Stromal cell of bone marrow (primary cell): ENCODE results near the gene CTSO.

Source experiments
- DNase-seq: peaks from one replicate; pipeline ENCODE4 v3.0.0-alpha.2; 2012; ENCODE audit warnings: low read depth

The CTSO gene, protein sequence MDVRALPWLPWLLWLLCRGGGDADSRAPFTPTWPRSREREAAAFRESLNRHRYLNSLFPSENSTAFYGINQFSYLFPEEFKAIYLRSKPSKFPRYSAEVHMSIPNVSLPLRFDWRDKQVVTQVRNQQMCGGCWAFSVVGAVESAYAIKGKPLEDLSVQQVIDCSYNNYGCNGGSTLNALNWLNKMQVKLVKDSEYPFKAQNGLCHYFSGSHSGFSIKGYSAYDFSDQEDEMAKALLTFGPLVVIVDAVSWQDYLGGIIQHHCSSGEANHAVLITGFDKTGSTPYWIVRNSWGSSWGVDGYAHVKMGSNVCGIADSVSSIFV

DNA sequence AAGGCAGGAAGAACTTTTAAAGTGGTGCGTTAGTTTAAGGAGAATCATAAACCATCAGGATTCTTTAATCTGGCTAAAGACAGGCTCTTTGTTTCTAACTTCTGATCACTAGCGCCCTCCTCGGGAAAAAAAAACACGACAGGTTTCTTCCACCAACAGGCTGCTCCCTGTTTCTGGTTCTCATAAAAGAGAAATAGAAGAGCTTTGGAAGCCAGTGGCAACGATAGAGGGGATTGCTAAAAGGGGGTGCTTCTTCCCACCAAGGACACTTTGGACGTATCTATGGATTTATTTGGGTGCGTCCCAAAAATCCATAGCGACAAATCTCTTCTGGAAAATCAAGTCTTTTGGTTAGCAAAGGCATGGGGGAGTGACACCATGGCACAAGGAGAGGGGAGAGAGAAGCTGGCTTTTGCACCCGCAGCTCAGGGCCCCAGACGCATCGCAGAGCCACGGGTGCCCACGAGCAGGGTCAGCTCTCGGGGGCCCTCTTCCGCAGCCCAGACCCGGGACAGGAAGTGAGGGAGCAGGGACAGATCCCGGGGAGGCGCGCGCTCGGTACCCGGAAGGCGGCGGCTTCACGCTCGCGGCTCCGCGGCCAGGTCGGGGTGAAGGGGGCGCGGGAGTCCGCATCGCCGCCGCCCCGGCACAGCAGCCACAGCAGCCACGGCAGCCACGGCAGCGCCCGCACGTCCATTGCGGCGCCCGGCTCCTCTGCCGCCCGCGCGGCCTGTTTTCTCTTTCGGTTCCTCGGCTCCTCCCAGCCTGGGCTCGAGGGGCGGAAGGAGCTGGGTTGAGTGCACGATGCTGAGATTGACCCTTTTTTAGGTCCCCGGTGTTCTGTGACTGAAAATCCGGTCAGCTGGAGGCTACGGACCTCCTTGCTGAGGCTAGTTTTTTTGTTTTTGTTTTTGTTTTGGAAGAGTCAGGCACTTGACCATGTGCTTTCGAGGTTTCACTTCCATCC lies at the start of gene CTSO:
TSS of gene CTSO (minus strand) at position 716 of the 967 bp plus-strand sequence. CDS start at position 697, 19 bp downstream.
- DNase-seq: peak; percentile 82

DNA sequence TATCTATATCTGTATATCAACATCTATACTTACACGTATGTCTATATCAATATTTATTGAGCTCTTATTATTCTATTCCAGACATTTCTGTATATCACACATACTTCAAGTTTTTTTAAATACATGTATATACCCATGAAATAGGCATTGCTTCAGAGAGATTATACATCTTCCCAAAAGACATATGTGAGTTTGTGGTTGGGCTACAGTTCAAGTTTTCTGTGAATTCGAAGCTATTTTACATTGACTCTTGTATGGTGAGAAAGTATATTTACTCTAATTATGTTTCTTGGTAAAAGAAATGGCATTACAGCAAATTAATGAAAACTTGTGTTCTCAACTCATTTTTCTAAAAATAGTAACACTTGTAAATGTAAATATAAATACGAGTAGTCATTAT lies 46.8 kb upstream of the CTSO start:
- no peak for DNase-seq

DNA sequence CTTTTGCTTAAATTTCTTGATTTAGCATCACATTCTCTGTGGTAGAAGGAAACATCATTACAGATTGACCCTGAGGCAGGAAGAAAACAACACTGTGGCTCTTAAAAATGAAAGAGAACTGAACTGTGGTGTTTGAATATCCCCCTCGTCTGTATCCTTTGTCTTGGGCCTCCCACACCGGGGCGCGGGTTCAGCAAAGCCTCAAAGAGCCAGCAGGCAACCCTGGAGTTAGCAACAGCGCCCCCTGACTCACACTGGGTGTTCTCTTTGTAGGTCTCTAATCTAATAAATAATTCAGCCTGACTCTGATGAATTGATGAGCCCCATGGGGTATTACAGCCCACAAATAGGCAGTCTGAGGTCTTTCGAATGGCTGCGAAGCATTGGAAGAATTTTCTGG lies 46.1 kb upstream of the CTSO start:
- peak; percentile 12 for DNase-seq

DNA sequence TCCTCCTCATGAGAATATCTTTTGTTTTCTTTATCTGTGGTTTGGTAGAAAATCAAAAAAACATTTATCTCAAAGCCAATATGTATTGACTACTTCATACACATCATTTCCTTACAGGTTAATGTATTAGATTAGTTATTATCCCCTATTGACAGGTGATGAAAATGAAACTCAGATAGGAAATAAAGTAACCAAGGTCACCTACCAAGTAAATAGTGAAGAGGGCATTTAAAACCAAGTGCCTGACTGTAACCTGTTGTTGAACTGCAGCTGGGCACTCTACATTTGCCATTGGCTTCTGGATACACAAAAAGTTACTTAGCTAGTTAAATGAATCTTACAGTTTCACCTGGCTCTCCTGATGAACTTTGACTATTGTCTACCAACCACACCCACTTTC lies 41.4 kb upstream of the CTSO start:
- no peak for DNase-seq

DNA sequence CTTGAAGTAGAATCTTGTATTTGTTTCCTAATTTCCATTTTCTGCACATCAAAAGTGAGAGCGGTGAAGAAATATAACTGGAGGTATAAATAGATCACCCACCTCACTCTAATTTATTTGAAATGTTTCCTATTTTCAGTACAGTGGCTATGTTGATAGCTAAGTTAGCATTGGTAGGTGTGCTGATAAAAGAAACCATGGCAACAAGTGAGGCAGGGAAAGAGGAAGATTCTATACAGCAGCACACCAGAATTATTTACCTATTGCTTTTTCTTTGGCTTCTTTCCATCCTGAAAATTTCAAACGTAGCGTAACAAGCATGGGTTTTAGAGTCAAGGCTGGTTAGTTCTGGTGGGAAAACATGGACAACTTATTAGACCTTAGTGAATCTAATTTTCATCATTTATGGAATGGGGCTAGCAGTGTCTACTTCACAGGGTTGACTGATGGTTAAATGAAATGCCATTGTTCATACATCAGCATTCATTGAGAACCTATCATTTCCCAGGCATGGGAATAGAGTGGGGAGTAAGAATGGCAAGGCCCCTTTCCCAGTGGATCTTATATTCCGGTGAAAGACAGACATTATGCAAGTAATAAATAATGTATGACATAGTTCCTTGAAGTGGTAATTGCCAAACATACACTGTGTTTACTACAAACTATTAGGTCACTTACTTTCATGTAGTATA lies 30.6 kb upstream of the CTSO start:
- no peak for DNase-seq

DNA sequence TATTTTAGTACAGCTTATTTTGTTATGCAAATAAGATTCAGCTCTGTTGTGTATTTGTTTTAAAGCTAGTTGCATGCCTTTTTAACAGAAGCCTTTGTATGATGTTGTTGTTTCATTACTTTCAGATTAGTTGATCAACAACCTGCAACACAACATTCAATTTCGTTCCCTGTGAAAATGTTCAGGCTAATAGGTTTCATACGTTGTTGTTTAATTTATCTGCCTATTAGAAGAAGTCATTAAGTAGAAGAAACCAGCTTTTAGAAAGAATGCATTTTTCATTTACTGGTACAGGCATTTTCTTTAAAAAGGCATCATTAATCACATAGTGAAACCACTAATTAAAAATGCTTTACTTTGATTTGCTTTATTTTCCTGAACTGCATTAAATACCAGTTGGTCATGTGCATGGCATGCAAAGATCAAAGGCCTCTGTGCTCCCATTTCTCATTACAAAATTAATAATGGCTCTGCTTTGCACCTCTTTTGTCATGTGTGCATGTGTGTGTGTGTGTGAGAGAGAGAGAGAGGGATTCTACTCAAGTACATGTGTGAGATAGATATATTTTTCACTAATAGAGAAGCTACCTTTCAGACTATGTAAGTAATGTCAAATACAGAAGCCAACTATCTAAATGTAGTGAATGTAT lies 29.2 kb upstream of the CTSO start:
- DNase-seq: no peak

DNA sequence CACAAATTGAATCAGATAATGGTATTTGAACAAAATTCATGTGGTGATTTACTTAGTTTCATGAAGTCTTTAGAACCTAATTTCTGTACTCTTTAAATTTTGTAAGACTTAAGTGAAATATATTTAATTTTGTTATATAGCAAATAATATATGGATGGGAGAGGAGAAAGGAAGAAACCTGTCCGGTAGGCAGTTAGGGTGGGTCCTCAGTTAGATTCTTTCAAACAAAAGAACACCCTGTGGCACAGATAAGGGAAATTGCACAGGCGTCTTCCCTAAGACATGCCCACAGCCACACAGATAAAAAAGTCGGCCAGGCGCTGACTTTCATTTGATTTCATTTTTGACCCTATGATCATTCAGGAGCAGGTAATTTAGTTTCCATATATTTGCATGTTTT lies 25.1 kb upstream of the CTSO start:
- DNase-seq: no peak

DNA sequence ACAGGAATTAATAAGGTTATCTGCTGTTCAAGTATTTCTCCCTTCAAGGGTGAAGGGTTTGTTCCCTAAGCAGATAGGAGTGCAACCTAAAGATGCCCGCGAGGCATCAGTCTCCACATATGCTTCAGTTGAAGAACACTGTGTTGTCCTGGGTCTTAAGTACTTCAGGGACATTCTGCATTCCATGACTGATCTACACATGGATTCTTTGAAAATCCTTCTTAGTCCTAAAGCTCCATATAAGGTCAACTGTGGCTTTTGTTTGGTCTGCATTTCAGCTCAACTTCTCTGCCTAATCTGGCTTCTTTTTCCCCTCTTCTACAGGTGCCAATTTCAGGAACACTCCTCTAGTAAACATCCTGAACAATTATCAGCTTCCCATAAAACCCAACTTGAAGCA lies 21.8 kb upstream of the CTSO start:
- DNase-seq: no peak

DNA sequence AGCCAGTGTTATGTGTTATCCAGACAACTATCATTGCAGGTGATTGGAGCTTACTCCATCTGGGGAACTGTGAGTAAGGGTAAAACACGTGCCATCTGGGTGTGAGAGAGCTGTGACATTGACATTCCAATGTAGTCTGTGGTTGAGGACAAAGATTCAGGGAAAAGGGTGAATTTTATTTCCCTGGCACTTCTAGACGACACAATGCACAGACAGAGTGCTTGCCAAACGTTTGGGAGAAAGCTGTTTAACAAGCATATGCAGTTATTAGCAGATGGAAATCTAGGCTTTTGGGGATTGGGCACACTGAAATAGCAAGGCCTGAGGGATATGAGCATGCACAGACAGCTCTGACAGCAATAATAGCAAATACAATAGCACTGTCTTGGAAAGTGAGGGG lies 21.3 kb upstream of the CTSO start:
- no peak for DNase-seq

DNA sequence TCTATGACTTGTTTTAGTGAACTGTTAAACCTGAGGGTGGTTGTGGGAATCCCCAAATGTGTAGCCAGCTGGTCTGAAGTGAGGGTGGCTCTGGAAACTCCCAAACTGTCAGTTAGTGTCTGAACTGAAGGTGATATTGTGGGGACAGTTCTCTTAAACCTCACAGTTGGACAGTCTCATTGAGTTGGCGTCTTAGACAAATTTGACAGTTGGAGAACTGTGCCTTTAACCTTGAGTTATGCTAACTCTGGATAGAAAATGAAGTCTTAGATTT lies 20.7 kb upstream of the CTSO start:
- no peak for DNase-seq

DNA sequence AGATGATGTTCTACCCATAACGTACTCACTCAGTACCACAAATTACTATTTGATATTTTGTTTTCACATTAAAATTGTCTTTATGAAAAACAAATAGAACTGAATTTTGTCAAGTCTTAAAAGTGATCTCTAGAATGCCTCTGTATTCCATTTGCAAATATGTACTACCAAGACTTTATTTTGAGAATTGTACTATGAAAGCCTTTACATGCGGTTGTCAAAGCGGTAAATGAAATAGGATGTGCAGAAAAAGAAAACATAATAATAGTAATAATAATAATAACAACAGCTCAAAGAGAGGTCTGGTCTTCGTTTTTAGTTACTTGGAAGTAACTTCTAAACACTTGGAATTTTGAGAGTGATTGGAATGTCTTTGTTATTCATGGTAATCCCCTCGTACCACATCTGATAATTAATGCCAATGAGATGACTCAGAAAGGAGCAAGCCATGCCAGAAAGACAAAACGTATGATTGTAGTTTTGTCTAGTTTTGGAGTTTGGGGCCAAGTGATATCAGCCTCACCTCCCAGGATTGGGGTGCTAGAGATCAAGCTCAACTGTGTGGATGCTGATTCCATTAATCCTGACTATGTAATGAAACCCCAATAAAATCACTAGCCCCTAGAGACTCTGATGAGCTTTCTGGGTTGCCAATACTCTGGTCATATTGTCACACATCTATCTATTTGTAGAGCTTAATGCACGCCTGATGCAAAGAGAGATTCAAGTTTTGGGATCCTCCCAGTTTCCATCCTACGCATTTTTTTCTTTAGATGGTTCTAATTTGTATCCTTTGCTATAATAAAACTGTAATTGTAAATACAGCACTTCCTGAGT lies 20.2 kb upstream of the CTSO start:
- no peak for DNase-seq

DNA sequence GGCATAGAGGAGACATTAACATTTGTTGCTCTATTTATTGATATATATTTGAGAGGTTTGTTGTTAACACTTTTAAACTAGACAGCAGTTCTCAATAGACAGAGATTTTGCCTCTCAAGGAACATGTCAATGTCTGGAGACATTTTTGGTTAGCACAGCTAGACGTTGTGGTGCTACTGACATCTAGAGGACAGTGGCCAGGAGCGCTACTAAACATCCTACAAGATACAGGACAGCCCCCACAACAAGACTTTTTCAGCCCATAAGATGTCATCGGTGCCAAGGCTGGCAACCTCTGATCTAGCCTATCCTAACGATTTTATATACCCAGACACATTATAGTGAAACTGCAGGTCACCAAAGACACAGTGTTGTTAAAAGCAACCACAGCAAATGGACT lies 18.4 kb upstream of the CTSO start:
- DNase-seq: peak; percentile 41

DNA sequence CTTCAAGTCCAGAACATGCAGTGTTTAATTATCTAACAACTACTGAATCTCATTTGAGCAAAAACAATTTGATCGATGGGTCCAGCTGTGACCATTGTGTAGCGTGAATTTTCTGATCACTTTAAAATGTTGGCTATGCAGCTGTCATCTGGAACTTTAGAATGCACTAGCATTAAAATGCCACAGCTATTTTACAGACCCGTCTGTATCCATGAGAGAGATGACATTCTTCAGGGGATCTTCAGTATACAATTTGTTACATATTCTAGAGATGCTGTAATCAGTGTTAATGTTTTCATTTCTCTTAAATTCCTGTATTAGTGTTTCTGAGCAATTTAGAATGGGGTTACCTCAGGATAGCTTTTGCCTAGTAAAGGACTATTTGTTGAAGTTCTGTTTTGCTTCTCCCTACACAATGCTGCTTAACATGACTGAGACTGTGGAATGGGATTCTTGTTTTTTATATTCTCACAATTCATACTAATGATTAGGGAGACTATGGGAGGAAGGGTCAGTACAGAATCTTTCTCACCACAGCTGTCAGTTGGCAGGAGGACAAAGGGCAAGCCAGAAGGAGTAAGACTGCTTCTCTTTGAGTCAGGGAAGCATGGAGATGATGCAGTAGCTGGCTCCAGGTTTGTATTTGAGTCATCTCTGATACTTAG lies 13.2 kb upstream of the CTSO start:
- peak; percentile 49 for DNase-seq

DNA sequence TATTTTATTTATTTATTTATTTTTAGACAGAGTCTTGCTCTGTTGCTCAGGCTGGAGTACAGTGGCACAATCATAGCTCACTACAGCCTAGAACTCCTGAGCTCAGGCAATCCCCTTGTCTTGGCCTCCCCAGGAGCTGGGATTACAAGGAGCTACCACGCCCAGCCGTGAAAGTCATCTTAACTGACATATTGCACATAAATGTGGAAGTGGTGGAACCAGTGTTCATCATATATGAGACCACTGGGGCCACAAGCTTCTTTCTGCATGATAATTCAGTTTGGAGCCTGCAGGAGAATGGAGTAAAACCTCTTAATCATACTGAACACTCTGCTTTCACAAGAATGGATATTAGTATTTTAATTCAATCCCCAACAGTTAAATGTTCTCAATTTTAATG lies 12.5 kb upstream of the CTSO start:
- DNase-seq: no peak

DNA sequence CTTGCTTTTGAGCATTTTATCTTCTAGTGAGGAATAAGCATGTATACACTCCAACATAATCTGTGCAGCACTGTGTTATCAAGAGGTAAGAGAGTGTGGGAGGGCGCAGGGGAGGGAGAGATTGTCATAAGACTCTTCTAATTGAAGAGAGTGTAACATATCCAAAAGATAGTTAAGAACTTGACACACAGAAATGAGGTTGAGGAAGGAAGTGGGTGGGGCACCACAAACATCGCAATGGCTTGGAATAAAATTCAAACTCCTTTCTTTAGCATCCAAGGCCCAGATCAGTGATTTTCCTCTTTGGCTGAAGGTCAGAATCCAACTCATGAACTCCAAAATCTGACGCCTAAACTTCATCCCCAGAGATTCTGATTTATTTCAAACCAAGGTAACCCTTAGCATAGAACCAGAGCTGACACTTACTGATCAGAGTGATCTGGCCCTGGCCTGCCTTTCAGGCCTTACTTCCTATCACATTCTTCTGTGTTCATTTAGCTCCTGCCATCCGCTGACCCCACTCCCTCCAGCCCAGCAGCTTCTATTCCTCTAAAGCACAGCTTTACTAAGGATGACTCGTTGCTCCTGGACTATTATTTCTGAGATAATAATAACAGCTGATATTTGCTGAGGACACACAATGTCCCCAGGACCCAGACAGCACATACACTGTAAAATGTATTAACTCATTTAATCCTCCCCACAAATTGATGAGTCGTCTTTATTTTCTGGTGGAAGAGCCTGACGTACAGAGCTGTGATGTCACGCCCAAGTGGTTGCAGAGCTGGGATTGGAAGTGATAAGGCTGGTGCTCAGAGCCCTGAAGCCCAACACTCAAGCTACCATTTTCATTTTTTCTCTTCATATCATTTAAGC lies 10.6 kb upstream of the CTSO start:
- peak; percentile 32 for DNase-seq

DNA sequence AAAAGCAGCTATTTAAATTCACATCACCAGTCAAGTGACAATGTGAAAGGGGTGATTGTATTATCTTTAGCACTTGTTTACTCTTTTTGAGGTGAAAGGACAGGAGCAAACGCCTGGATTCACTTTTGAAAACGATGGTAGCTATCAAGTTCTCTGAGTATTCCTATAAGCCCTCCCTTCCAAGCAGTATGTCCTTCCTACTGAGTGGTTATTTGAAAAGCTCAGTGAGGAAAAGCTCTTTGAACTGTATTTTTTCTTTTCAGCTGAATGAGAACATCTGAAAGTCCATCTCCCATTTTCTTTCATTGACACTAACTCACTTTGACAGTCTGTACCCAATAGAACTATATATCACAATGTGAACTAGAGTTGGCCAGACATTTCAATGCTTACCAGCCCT lies 9.1 kb upstream of the CTSO start:
- no peak for DNase-seq

DNA sequence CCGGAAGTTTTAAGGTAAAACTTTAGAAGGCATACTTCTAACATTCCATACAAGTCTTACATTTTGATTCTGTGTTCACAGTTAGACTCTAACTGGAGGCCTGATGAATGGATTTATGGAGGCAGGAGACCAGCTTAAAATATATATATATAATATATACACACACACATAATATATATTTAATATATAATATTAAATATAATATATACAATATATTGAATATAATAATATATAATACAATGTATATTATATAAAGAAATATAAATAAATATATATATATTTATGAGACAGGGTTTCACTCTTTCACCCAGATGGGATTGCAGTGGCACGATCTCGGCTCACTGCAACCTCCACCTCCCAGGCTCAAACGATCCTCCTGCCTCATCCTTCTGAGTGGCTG lies 7.9 kb upstream of the CTSO start:
- no peak for DNase-seq

DNA sequence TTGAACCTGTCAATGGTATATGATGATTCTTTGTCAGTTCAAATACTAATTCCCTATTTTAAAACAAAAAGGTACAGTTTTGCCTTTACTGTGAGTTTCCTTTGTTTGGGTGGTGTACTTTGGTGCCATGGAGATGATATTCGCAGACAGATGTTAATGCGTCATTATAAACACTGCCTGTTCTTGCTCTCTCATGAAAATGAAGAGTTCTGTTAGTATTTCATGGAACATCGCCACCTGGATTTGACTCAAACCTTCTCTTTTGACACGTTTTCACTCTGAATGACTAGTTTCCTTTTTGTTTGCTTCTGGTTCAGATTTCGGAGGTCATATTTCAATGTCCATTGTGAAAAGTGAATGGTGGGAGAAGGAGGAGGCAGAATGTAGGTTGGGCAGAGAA lies 6.9 kb upstream of the CTSO start:
- DNase-seq: peak; percentile 70

DNA sequence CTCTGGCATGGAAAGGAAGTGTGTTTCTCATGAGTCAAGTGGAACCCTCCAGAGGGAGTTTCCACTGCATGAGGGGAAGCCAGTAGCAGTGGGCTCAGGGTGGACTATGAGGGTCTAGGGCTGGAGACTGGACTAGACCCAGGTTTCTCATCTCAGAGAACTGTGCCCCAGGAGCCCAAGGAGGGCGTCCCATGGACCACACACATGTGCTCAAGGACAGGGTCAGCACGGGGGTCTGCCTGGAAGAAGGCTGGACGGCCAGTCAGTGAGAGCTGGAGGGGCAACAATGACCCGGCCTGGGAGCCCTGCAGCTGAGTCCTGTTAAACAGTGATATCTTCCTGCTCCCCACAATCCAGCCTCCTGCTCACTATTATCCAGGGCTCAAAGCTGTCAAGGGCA lies 5.8 kb upstream of the CTSO start:
- DNase-seq: no peak

DNA sequence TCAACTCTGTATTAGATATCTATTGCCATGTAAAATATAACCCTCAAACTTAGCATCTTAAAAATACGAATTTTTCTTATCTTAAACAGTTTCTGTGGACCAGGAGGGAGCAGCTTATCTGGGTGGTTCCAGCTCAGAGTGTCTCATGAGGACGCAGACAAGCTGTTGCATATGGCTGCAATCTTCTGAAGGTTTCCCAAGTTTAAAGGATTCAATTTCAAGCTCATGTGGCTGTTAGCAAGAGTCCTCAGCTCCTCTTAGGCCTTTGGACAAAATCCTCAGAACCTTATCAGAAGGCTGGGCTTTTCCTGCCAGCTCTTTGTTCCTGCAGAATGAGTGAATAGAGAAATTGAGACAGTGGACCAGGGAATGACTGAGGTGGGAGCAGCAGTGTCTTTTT lies 2.8 kb upstream of the CTSO start:
- DNase-seq: no peak
